COR-L47 (cell line): ENCODE data around the gene SCAF8.
"Not testable (repeated sequence)": the region's sequence is repeated elsewhere in the genome, so short reads cannot be mapped to it uniquely, and the experiment has no call there.

ENCODE experiments used
- DNase-seq: peaks from one replicate; lab custom pipeline; 2025; lab: John Stamatoyannopoulos, UW

The SCAF8 gene

DNA sequence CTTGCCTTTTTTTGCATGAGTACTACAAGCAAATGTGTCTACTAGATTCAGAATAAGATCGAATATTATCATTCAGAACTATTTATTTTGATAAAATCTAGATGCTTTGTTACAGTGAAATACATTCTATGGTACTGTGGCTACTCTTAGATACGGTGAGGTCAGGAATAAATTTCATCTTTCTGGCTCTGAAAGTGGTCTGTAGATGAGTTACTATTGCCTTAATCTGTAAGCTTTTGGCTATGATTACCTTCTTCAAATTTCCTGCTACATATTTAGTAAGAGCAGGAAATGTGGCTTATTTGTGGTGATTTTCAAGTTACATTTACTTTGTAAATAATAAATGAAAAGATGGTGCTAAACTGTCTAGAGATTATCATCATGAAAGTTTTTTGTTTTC, 50.0 kb downstream of the SCAF8 start:
- no peak for DNase-seq

DNA sequence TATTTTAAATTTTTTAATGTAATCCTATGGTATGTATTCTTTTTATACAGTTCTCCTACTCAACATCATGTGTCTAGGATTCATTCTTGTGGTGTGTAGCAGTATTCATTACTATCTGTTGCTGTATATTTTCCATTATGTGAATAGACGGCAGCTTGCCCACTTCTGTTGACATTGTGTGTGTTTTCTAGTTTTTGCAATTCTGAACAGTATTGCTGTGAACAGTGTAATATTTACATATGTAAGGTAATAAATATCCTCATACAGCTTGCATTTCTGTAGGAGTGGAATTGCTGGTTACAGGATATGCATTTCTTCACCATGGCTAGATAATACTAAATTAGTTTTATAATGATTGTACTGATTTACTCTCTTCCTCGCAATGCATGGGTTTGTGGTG, 51.9 kb downstream of the SCAF8 start:
- no peak for DNase-seq

DNA sequence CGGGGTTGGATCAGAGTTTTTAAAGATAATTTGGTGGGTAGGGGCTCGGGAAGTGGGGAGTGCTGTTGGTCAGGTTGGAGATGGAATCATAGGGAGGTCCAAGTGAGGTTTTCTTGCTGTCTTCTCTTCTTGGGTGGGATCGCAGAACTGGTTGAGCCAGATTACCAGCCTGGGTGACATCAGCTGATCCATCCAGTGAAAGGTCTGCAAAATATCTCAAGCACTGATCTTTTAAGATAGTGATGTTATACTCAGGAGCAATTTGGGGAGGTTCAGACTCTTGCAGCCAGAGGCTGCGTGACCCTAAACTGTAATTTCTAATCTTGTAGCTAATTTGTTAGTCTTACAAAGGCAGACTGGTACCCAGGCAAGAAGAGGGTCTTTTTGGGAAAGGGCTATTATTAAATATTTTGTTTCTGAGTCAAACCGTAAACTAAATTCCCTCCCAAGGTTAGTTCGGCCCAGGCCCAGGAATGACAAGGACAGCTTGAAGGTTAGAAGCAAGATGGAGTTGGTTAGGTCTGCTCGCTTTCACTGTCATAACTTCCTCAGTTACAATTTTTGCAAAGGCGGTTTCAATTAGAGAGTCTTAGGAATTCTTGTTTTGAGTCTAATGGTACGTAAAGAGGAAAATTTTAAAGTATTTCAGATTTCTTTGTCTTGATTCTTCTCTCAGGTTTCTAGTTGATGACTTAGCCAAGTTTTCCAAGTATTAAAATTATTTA, 53.1 kb downstream of the SCAF8 start:
- DNase-seq = no peak

DNA sequence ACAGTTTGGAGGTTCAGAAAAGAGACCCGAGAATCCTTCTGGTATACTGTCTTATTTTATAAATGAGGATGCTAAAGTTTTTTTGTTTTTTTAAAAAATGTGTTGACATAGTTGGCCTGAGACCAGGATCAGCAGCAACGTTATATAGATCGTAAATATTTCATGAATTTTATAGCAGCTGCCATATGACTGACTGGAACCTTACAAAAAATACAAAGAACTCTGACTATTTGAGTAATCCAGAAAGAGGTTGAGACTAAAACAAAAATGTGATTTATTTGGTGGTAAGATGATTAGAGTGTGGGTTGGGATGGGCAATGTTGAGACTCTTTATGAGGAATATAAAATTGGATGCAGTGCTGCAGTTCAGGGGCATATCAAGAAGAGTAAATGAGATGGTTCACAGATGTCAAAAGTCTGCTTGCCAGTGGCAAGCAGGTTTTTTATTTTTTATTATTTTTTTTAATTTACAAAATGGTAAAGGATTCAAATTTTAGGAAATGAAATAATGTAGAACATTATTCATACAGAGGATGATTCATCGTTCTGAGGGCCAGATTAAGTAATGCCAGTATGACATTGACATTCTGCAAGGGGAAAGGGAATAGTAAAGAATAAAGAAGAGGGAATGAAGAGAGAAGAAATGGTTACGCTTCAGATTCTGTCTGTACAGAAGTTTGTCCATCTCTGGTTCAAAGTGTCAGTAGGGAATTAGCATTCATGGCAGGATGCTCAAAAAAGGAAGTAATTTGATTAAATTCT, 58.5 kb downstream of the SCAF8 start:
- no peak for DNase-seq

DNA sequence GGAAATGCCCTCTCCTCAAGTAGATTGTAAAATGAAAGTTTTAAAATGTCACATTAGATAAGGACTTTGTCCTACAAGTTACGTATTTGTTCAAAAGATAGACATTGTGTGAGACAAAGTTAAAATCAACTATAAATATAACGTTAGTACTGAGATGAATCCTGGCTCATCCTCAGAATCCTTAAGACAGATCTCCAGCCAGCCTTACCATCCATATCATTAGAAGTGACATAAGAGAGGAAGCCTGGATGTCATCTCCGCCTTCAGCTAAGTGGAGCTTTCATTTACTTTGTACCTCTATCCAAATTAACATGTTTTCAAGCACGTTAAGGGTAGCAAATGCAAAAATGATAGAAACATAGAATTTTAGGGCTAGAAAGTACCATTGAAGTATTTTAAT, 59.1 kb downstream of the SCAF8 start:
- DNase-seq = no peak

DNA sequence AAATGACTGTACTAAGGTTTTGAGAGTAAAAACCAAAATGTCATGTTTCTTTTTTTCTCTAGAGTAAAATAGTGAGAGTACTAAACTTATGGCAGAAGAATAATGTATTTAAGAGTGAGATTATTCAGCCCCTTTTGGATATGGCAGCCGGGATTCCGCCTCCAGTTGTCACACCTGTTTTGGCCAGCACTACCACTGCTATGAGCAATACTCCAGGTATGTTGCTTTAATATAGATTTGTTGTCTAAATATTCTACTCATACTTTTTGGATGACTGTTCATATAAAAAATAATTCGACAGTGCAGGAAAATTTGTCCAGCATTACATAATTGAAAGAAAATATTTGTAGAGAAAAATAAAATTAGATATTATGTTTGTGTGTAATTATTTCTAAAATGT, 59.5 kb downstream of the SCAF8 start:
- no peak for DNase-seq

DNA sequence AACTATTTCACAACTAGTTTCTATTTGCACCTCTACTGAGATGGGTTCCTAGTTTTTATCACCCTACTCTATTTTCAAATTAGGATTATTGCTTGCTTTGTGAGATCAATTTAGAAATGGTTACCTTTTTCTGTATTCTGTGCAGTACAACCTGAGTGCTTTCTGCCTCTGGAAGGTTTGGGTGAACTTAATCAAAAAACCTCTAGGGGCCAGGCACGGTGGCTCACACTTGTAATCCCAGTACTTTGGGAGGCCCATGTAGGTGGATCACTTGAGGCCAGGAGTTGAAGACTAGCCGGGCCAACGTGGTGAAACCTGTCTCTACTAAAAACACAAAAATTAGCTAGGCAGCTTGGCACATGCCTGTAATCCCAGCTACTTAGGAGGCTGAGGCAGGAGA, 63.3 kb downstream of the SCAF8 start:
- DNase-seq = no peak

DNA sequence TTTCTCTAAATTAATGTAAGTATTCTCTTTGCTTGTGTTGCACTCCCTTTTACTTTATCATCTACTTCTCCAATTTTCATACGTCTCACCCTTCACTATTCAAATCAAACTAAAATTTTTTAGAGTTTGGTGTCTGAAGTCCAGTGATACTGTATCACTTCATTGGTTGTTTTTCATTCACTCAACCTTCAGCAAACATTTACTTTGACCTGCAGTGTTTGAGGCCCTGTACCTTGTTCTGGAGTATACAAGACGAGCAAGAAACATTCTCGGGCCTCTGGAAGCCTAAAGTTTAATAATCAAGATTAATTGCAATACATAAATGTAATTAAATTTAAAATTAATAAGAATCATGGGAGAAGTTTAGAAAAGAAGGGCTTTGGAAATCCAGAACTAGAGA, 64.6 kb downstream of the SCAF8 start:
- no peak for DNase-seq

DNA sequence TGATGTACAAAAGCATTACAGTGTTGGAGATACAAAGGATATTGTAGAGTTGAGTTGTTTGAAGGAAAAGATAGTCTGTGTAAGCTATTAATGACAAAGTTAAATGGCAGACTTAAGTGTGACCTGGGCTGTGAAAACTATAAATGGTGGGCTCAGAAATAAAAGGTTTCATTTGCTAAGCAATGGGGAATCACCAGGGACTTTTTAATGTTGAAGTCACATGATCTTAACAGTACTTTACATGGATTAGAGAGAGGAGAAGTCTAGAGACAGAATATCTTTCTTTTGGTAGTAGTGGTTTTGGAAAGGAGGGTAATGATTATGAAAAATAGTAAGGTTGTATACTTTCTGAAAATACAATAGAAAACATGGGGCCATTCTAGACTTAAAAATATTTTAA, 67.1 kb downstream of the SCAF8 start:
- DNase-seq = no peak

DNA sequence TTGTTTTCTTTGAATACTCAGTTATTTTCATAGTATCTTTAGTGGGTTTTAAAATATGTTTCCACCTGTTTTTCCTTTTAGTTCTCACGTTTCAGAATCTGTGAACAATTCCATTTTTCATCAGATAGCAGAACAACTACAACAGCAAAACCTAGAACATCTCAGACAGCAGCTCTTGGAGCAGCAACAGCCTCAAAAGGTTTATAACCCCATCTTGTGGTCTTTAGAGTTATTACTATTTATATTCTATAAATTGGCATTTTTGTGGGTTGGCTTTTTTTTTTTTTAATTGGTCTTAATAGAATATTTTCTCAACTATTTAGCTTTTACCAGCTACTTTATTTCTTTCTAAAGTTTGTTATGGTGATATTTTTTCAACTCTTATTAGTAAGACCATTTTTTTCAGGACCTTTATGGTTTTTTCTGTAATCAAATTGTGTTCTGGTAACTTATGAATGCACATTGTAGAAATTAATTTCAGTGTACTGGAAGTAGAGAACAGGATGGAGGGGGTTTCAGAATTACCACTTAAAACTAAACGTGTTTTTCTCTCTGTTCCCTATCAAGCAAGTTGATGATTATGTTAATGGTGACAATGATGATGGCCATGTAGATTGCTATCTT, 72.2 kb downstream of the SCAF8 start:
- DNase-seq = peak; percentile 3

DNA sequence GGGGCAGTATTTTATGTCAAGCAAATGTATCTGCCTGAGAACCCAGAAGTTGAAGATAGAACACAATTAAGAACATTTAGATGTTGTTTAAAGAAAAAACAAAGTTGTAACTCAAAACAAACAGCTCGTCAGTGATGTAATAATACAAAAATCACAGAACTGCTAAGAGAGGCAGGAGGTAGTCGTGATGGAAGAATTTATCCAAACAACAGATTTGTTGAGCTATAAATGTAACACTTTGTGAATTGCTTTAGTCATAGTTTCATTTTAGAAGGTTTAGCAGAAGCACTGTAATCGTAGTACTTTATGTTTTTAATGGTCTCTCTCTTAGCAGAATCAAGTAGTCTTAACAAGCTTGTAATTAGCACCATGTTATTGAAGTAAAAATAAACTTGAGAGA, 73.6 kb downstream of the SCAF8 start:
- DNase-seq = no peak

DNA sequence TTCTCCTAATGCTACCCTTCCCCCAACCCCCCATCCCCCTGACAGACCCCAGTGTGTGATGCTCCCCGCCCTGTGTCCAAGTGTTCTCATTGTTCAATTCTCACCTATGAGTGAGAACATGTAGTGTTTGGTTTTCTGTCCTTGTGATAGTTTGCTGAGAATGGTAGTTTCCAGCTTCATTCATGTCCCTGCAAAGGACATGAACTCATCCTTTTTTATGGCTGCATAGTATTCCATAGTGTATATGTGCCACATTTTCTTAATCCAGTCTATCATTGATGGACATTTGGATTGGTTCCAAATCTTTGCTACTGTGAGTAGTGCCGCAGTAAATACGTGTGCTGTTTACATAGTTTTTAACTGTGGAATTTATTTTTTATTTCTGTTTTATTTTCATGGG, 78.4 kb downstream of the SCAF8 start:
- not testable (repeated sequence) for DNase-seq

DNA sequence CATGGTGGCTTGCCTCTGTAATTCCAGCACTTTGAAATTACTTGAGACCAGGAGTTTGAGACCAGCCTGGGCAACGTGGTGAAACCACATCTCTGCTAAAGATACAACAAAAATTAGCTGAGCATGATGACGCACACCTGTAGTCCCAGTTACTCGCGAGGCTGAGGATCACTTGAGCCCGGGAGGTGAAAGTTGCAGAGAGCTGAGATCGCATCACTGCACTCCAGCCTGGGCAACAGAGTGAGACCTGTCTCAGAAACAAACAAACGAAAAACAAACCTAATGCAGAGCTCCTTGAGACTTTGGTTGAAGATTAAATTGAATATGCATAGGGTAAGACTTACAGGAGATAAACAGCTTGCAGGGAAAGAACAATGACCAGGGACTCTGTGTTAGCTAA, 80.8 kb downstream of the SCAF8 start:
- DNase-seq = no peak

DNA sequence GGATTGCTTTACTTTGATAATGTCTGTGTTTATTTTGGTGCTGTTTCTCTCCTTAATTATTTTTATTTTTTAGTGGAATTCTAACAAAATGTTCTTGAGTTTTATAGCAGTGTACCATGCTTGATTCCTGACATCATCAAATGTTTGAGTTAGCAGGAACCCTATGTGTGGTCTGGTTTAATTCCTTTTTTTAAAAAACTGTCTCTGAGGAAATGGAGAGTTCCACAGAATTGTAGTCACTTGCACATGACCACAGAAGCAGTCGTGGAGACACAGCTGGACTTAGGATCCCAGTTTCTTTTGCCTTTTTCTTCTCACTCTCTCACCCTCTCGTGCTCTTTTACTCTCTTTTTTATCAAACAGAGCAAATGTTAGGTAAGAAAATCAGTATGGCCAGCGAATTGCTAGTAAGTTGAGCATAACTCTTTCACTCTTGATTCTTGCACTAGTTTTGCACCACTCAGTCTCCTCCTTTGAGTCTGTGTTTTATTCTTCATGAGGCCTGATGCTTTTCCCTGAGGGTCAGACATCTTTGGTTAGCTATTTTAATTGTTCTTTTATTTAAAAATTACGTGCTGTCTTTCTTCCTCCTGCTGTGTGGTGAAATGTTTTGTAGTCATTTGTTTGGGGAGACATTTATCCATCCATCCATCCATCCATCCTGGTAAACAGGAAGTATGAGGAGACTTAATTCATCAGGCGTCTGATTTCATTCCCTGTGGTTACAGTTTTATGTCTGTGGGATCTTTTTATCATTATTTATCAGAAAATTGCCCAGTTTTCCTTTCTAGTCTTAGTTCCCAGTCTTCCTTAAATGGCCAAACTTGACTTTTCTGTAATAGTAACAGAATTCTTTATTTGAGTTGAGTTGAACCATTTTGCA, 83.0 kb downstream of the SCAF8 start:
- no peak for DNase-seq

DNA sequence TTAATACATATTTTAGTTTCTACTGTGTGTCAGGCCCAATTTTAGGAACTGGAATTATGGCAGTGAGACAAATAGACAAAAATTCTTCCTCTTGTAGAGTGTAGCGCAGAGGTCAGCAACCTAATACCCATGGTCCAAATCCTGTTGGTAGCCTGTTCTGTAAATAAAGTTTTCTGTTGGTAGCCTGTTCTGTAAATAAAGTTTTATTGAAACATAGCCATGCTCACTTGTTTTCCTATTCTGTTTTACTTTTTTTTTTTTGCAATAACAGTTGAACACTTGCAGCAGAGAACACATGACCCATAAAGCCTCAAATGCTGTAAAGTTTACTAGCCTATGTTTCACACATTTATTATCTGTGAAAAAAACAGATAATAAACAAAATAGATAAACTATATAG, 87.9 kb downstream of the SCAF8 start:
- no peak for DNase-seq

DNA sequence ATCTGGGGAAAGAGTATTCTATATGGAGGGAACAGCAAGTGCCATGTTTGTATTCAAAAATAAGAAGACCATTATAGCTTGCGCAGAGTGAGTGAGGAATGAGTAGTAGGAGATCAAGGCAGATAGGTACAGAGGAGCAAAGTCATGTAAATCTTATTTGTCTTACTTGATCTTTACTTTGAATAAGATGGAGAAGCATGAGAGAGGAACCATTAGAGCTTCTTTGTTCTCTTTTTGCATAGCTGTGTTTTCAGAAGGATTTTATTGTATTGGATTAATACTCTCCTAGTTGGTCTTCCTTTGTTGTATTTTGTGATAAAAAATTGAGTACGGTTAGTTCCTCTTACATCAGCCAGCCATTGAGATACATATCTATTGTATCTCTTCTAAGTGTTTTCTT, 88.4 kb downstream of the SCAF8 start:
- no peak for DNase-seq

DNA sequence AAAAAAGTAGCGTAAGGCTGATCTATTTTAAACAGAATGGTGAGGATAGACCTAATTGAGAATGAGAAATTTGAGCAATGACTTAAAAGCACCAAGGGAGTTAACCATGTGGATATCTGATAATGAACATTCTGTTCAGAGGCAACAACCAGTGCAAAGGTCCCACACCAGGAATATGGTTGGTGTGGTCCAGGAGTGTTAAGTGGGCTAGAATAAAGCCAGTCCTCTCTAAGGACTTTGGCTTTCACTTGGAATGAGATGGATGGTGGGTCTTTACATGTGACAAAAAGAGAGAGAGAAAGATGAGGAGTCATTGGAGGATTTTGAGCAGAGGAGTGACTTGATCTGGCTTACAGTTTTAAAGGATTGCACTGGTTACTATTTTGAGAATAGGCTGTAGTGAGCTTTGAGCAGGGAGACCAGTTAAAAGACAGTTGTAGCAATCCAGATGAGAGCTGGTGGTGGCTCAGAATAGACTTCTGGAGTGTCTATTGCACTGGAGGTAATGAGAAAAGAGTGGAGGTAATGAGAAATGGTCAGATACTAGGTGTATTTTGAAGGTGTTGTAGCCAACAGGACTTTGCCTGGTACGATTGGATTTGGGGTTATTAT, 89.8 kb downstream of the SCAF8 start:
- DNase-seq = no peak

DNA sequence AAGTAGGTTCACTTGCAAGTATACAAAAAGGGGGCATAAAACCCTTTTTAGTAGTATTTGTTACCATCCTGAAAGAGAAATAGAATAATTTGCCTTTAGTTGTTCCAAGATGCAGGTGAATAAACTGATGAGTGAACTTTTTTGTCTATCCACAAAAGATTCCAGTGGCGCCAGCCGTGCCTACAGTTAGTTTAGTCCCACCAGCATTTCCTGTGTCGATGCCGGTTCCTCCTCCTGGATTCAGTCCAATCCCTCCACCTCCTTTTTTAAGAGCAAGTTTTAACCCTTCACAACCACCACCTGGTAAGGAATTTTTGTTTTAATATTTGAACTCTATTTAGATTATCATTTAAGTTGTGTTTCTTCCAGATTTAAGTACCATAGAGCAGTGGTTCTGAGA, 90.9 kb downstream of the SCAF8 start:
- DNase-seq = peak; percentile 5

DNA sequence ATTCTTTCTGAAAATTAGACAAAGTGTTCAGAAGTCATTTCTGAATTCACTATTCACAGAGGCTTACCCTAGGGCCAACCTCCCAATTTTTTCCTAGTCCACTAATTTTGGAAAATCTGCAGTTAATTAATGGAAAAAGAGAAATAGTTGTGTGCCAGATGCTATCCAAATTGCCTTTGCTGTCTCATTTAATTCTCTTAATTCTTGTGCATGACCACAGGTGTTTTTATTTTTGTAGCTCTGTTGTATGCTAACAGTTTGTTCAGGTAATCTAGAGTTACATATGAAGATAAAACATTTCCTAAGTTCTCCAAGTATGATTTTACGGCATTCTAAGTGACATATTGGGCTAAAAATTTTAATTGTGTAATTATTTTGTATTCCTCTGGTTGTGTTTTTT, 96.8 kb downstream of the SCAF8 start:
- no peak for DNase-seq

DNA sequence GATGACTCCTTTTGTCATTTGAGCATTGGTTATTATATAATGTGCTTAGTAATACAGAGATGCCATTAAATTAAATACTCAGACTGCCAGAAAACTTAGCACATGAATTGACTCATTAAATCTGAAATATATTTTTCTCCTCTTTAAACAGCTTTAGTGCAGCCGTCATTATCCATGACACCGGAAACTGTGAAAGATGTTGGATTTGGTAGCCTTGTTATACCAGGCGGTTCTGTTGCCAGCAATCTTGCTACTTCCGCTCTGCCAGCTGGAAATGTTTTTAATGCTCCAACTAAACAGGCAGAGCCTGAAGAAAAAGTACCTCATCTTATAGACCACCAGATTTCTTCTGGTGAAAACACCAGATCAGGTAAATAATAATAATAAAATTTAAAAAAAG, 97.6 kb downstream of the SCAF8 start:
- no peak for DNase-seq

DNA sequence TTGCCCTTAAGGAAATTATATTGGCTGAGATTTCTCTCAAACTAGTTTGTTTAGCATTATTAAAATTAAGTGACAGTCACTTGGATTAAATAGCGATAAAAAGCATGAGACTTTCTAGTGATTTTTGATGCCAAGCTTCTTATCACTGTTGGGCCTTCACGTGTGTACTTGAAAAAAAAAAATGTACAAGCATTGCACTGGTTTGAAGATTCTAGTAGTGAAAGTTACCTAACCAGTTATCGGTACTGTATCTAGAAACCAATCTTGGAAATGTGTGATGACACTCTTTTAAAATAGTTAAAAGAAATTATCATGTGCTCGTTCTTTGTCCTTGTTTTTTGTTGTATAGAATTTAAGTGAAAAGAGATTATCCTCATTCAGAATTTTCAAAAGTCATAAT, 102.1 kb downstream of the SCAF8 start:
- DNase-seq = no peak

DNA sequence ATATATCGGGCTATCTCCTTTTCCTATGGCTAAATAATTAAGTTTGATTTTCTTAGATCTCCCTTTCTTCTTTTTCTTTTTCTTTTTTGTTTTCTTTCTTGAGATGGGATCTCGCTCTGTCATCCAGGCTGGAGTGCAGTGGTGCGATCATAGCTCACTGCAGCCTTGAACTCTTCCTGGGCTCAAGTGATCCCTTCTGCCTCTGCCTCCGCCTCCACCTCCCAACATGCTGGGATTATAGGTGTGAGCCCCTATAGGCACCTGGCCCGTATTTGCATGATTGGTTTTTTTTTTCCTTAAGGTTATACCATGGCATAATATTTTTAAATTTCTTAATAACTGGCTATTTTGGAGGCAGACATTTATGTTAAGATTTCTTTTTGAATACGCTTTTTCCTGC, 106.3 kb downstream of the SCAF8 start:
- no peak for DNase-seq
